Measurements from ENCODE around the gene POU4F1. TPM values are rescaled to one million over a fixed set of nuclear protein-coding genes. Genes with fewer than 3 reads are reported as not detected.
"Not testable (repeated sequence)": the region's sequence is repeated elsewhere in the genome, so short reads cannot be mapped to it uniquely, and the experiment has no call there.

Gene POU4F1, protein sequence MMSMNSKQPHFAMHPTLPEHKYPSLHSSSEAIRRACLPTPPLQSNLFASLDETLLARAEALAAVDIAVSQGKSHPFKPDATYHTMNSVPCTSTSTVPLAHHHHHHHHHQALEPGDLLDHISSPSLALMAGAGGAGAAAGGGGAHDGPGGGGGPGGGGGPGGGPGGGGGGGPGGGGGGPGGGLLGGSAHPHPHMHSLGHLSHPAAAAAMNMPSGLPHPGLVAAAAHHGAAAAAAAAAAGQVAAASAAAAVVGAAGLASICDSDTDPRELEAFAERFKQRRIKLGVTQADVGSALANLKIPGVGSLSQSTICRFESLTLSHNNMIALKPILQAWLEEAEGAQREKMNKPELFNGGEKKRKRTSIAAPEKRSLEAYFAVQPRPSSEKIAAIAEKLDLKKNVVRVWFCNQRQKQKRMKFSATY
- under 1 TPM in 3 of 5 experiments, not detected in 2; 0.08 to 0.22 (median 0.15) TPM for total RNA-seq
- not detected for polyA plus RNA-seq
- 0.40 reads per million for total RNA-seq

- H3K36me3 ChIP-seq (ENCODE audit: control insufficient read depth in 2 of 3, insufficient read depth in 3 of 3, low read length in 3 of 3), result no peaks in the 10 kb centered on the region
- no peaks in the 10 kb centered on the region for H3K9me3 ChIP-seq (ENCODE audit: control insufficient read depth in 2 of 3, low read length in 3 of 3)
- peak within 1 kb of the TSS; percentile 43 for H3K4me3 ChIP-seq (ENCODE audit: low read length)
- POLR2A ChIA-PET, result no interaction called here
- H3K4me1 ChIP-seq (ENCODE audit: control insufficient read depth in 2 of 2, insufficient read depth in 2 of 2, low read length in 2 of 2), result peaks cover 4 to 31% of the 10 kb centered on the region in 2 donors
- Mint-ChIP-seq H3K27me3 (peaks cover 82 to 91% (median 88%) of the 10 kb centered on the region in 5 donors), H3K36me3 (peaks cover 0 to 5% (median 0%) of the 10 kb centered on the region in 5 donors), H3K27ac (peak within 1 kb of the TSS in 6 of 9 donors; percentile 7 to 89 (median 68)), H3K4me3 (peak within 1 kb of the TSS; percentile 76 to 95 (median 85)), H3K9me3 (peaks cover 0 to 40% (median 18%) of the 10 kb centered on the region in 11 donors), H3K4me1 (peaks cover 35 to 70% (median 56%) of the 10 kb centered on the region in 7 donors)
- CTCF ChIA-PET, result no interaction called here
- intact Hi-C loops (cut with micrococcal nuclease), result loop anchor here (1.0 to 10.0 kb wide), 6 partner anchors 8 to 909 kb away; partner anchors contain the start of genes SLAIN1 (in 2 of the 2) and OBI1 (in 1 of the 2)
- ATAC-seq, result peak; percentile 59
- peaks cover 44 to 74% of the 10 kb centered on the region in 2 donors for H3K27me3 ChIP-seq (ENCODE audit: control insufficient read depth in 2 of 2, insufficient read depth in 2 of 2, low read length in 2 of 2)
- no peak within 1 kb of the TSS for H3K27ac ChIP-seq (ENCODE audit: low read depth, low read length)
- peak in 4 of 9 donors; percentile 44 to 70 (median 50) for DNase-seq
These were observed at the start of gene POU4F1 for GRCh38 chr13:78603240-78603957. Gene POU4F1, minus strand, starts transcription at chr13:78603552. Its CDS starts 226 bp downstream, at chr13:78603326.

GRCh38 chr13:78652651-78653050, 49.3 kb upstream of the POU4F1 start:
- Mint-ChIP-seq H3K9me3 (no peaks in the 10 kb centered on the region), H3K27ac (no peak overlapping the region), H3K27me3 (no peaks in the 10 kb centered on the region), H3K36me3 (peaks cover 0 to 13% (median 4%) of the 10 kb centered on the region in 5 donors), H3K4me3 (no peak overlapping the region), H3K4me1 (peaks cover 17 to 26% (median 22%) of the 10 kb centered on the region in 7 donors)
- H3K4me1 ChIP-seq (ENCODE audit: control insufficient read depth in 2 of 2, insufficient read depth in 2 of 2, low read length in 2 of 2), result peaks cover 17 to 32% of the 10 kb centered on the region in 2 donors
- POLR2A ChIA-PET, result no interaction called here
- intact Hi-C loops (cut with micrococcal nuclease), result no loop called here
- CTCF ChIA-PET, result no interaction called here
- DNase-seq, result no peak
- no peak overlapping the region for H3K27ac ChIP-seq (ENCODE audit: low read depth, low read length)
- no peaks in the 10 kb centered on the region for H3K36me3 ChIP-seq (ENCODE audit: control insufficient read depth in 2 of 3, insufficient read depth in 3 of 3, low read length in 3 of 3)
- no peak for ATAC-seq
- H3K9me3 ChIP-seq (ENCODE audit: control insufficient read depth in 2 of 3, low read length in 3 of 3), result no peaks in the 10 kb centered on the region
- H3K27me3 ChIP-seq (ENCODE audit: control insufficient read depth in 2 of 2, insufficient read depth in 2 of 2, low read length in 2 of 2), result no peaks in the 10 kb centered on the region
- no peak overlapping the region for H3K4me3 ChIP-seq (ENCODE audit: low read length)

GRCh38 chr13:78650717-78651083, 47.3 kb upstream of the POU4F1 start:
- DNase-seq, result no peak
- Histone ChIP-seq H3K27ac (ENCODE audit: low read depth, low read length) (no peak overlapping the region), H3K9me3 (ENCODE audit: control insufficient read depth in 2 of 3, low read length in 3 of 3) (no peaks in the 10 kb centered on the region), H3K36me3 (ENCODE audit: control insufficient read depth in 2 of 3, insufficient read depth in 3 of 3, low read length in 3 of 3) (no peaks in the 10 kb centered on the region), H3K4me3 (ENCODE audit: low read length) (no peak overlapping the region), H3K27me3 (ENCODE audit: control insufficient read depth in 2 of 2, insufficient read depth in 2 of 2, low read length in 2 of 2) (no peaks in the 10 kb centered on the region), H3K4me1 (ENCODE audit: control insufficient read depth in 2 of 2, insufficient read depth in 2 of 2, low read length in 2 of 2) (peaks cover 14 to 28% of the 10 kb centered on the region in 2 donors)
- H3K27me3 Mint-ChIP-seq, result no peaks in the 10 kb centered on the region
- POLR2A ChIA-PET, result no interaction called here
- peaks cover 0 to 9% (median 2%) of the 10 kb centered on the region in 5 donors for H3K36me3 Mint-ChIP-seq
- H3K4me3 Mint-ChIP-seq, result no peak overlapping the region
- CTCF ChIA-PET, result interaction anchor here (0.7 kb wide), 1 partner anchor 9 kb away, joined by 4 read pairs; no protein-coding TSS in a partner anchor
- H3K9me3 Mint-ChIP-seq, result no peaks in the 10 kb centered on the region
- no peak overlapping the region for H3K27ac Mint-ChIP-seq
- peaks cover 16 to 32% (median 18%) of the 10 kb centered on the region in 7 donors for H3K4me1 Mint-ChIP-seq
- ATAC-seq, result no peak
- intact Hi-C loops (cut with micrococcal nuclease), result no loop called here

GRCh38 chr13:78649997-78650716, 46.8 kb upstream of the POU4F1 start:
- intact Hi-C loops (cut with micrococcal nuclease), result no loop called here
- no peak overlapping the region for H3K27ac ChIP-seq (ENCODE audit: low read depth, low read length)
- ATAC-seq (peak; percentile 26), DNase-seq (no peak)
- Mint-ChIP-seq H3K27ac (no peak overlapping the region), H3K9me3 (no peaks in the 10 kb centered on the region), H3K36me3 (peaks cover 0 to 7% (median 2%) of the 10 kb centered on the region in 5 donors), H3K4me3 (no peak overlapping the region), H3K4me1 (peaks cover 10 to 27% (median 13%) of the 10 kb centered on the region in 7 donors), H3K27me3 (no peaks in the 10 kb centered on the region)
- no peaks in the 10 kb centered on the region for H3K36me3 ChIP-seq (ENCODE audit: control insufficient read depth in 2 of 3, insufficient read depth in 3 of 3, low read length in 3 of 3)
- no peaks in the 10 kb centered on the region for H3K27me3 ChIP-seq (ENCODE audit: control insufficient read depth in 2 of 2, insufficient read depth in 2 of 2, low read length in 2 of 2)
- CTCF ChIA-PET, result no interaction called here
- peaks cover 14 to 28% of the 10 kb centered on the region in 2 donors for H3K4me1 ChIP-seq (ENCODE audit: control insufficient read depth in 2 of 2, insufficient read depth in 2 of 2, low read length in 2 of 2)
- H3K4me3 ChIP-seq (ENCODE audit: low read length), result no peak overlapping the region
- POLR2A ChIA-PET, result no interaction called here
- H3K9me3 ChIP-seq (ENCODE audit: control insufficient read depth in 2 of 3, low read length in 3 of 3), result no peaks in the 10 kb centered on the region

DNA sequence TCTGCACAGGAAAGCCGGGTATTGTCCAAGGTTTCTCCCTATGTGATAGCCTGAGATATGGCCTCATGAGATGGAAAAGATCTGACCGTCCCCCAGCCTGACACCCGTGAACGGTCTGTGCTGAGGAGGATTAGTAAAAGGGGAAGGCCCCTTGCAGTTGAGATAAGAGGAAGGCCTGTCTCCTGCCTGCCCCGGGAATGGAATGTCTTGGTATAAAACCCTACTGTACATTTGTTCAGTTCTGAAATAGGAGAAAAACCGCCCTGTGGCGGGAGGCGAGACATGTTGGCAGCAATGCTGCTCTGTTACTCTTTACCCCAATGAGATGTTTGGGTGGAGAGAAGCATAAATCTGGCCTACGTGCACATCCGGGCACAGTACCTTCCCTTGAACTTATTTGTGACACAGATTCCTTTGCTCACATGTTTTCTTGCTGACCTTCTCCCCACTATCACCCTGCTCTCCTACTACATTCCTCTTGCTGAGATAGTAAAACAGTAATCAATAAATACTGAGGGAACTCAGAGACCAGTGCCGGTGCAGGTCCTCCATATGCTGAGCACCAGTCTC, 43.8 kb upstream of the POU4F1 start:
- H3K27ac Mint-ChIP-seq; H3K9me3 ChIP-seq (ENCODE audit: control insufficient read depth in 2 of 3, low read length in 3 of 3); ATAC-seq; H3K9me3 Mint-ChIP-seq; H3K27me3 Mint-ChIP-seq; CTCF ChIA-PET; H3K4me3 ChIP-seq (ENCODE audit: low read length); POLR2A ChIA-PET; H3K27me3 ChIP-seq (ENCODE audit: control insufficient read depth in 2 of 2, insufficient read depth in 2 of 2, low read length in 2 of 2); intact Hi-C loops (cut with micrococcal nuclease); DNase-seq; H3K27ac ChIP-seq (ENCODE audit: low read depth, low read length): not testable (repeated sequence)
- Mint-ChIP-seq H3K4me1 (peaks cover 3 to 25% (median 20%) of the 10 kb centered on the region in 7 donors), H3K4me3 (peak overlapping the region in 1 of 10 donors; percentile 35), H3K36me3 (peaks cover 5 to 16% (median 14%) of the 10 kb centered on the region in 5 donors)
- Histone ChIP-seq H3K36me3 (ENCODE audit: control insufficient read depth in 2 of 3, insufficient read depth in 3 of 3, low read length in 3 of 3) (peaks cover 0 to 17% (median 4%) of the 10 kb centered on the region in 3 experiments), H3K4me1 (ENCODE audit: control insufficient read depth in 2 of 2, insufficient read depth in 2 of 2, low read length in 2 of 2) (peaks cover 14 to 20% of the 10 kb centered on the region in 2 donors)

- intact Hi-C loops (cut with micrococcal nuclease), result no loop called here
- Mint-ChIP-seq H3K27ac (no peak overlapping the region), H3K36me3 (peaks cover 28 to 79% (median 65%) of the 10 kb centered on the region in 5 donors), H3K27me3 (no peaks in the 10 kb centered on the region), H3K4me3 (no peak overlapping the region), H3K9me3 (no peaks in the 10 kb centered on the region), H3K4me1 (peaks cover 0 to 25% (median 0%) of the 10 kb centered on the region in 7 donors)
- Histone ChIP-seq H3K4me1 (ENCODE audit: control insufficient read depth in 2 of 2, insufficient read depth in 2 of 2, low read length in 2 of 2) (no peaks in the 10 kb centered on the region), H3K27me3 (ENCODE audit: control insufficient read depth in 2 of 2, insufficient read depth in 2 of 2, low read length in 2 of 2) (no peaks in the 10 kb centered on the region), H3K9me3 (ENCODE audit: control insufficient read depth in 2 of 3, low read length in 3 of 3) (no peaks in the 10 kb centered on the region), H3K36me3 (ENCODE audit: control insufficient read depth in 2 of 3, insufficient read depth in 3 of 3, low read length in 3 of 3) (peaks cover 2 to 74% (median 5%) of the 10 kb centered on the region in 3 experiments), H3K4me3 (ENCODE audit: low read length) (no peak overlapping the region), H3K27ac (ENCODE audit: low read depth, low read length) (no peak overlapping the region)
- POLR2A ChIA-PET, result no interaction called here
- DNase-seq (no peak), ATAC-seq (no peak)
- CTCF ChIA-PET, result no interaction called here
These were observed 34.9 kb upstream of the POU4F1 start for GRCh38 chr13:78638216-78638615.
